Testis (tissue), 3 donors: ENCODE results near the gene JMJD6. TPM values are rescaled to one million over a fixed set of nuclear protein-coding genes. Genes with fewer than 3 reads are reported as not detected.

Experiments
- DNase-seq: peaks from one replicate; pipeline ENCODE4 v3.0.0-alpha.2; 2019
- H3K27ac ChIP-seq, 2 donors: fragments of 200-600 bp; sonication (generic); one replicate each; pipeline ENCODE4 v1.5.1; 2019
- H3K27me3 ChIP-seq: fragments of 200-600 bp; sonication (generic); one replicate; pipeline ENCODE4 v1.5.1; 2019
- H3K36me3 ChIP-seq: fragments of 200-600 bp; sonication (generic); one replicate; pipeline ENCODE4 v1.5.1; 2017; ENCODE audit warnings: low read depth; ENCODE audit errors: missing control alignments
- H3K4me1 ChIP-seq: fragments of 200-600 bp; sonication (generic); one replicate; pipeline ENCODE4 v1.5.1; 2019
- H3K4me3 ChIP-seq, 2 donors: fragments of 200-600 bp; sonication (generic); one replicate each; pipeline ENCODE4 v1.5.1; 2017 to 2019
- H3K9me3 ChIP-seq: fragments of 200-600 bp; sonication (generic); one replicate; pipeline ENCODE4 v1.5.1; 2017
- CTCF ChIP-seq, 3 experiments: fragments of 450-650 bp in 2 of 3; fragments of 200-600 bp in 1 of 3; sonication (generic) in 1 of 3; IDR thresholded peaks; one replicate each; pipeline ENCODE4 v1.5.1; 2016 to 2019; ENCODE audit warnings: antibody characterized with exemption in 3 of 3, mild to moderate bottlenecking in 2 of 3, moderate library complexity in 1 of 3
- POLR2A ChIP-seq: fragments of 450-650 bp; IDR thresholded peaks from one replicate; pipeline ENCODE4 v1.6.1; 2017; ENCODE audit warnings: antibody characterized with exemption, mild to moderate bottlenecking, moderate library complexity
- WGBS, 2 donors: methylation state at CpG; one replicate each; pipeline ENCODE4 v1.1.5; 2018; 5-methylcytosine and 5-hydroxymethylcytosine counted together
- intact Hi-C: fragments of 100-400 bp; cut with DNase I; formaldehyde crosslinking; loops from one replicate; pipeline ENCODE4 v1.15.1; 2023; ENCODE audit warnings: low total_unique reads
- polyA plus RNA-seq: library from polyadenylated mRNA; stranded (reverse); fragments of 350-450 nt; fragmentation: Illumina TruSeq; extraction: RNeasy Lipid Tissue Mini Kit (QIAGEN cat#74804); gene quantifications from one replicate; pipeline ENCODE4 v1.2.3, GENCODE V29; 2014; ENCODE audit warnings: low read depth, low replicate concordance; ENCODE audit not compliant: insufficient read depth
- total RNA-seq, 2 donors: library from RNA; depleted of rRNA; stranded (reverse); fragments of >200 nt; gene quantifications; one replicate each; pipeline ENCODE4 v1.2.3, GENCODE V29; 2016

JMJD6 gene
- total and polyA plus RNA-seq, 3 donors from 2014 or later, result 31.7 to 44.6 (median 40.5) TPM

DNA sequence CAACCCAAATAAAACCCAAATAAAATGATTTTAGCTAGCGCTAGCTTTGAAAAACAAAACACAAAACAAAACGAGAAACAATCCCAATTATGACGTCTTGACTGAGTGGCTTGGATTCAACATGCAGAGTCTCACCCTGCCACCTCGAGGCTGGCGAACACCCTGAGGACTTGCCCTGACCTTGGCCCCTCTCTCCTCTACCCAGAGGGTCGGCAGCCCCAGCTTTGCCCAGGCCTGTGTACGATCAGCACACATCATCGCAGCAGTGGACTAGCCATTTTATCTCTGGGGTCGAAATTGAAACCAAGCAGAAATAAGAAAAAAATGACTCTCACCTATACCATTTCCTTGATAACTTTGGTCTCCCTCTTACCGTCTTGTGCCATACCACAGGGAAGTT is 4.9 kb downstream of the JMJD6 start:
- Histone ChIP-seq H3K9me3 (no peaks in the 10 kb centered on the region), H3K27me3 (no peaks in the 10 kb centered on the region), H3K36me3 (no peaks in the 10 kb centered on the region), H3K4me3 (no peak overlapping the region), H3K4me1 (peaks cover 14% of the 10 kb centered on the region), H3K27ac (peak overlapping the region; percentile 24 to 29)
- no peak for TF ChIP-seq POLR2A
- TF ChIP-seq CTCF (IDR thresholded peaks at IDR 0.05), result no peak
- intact Hi-C loops, result no loop called here
- 60 to 74% methylated on average over 10 of the region's 10 CpGs for WGBS, 2 donors
- DNase-seq, result peak; percentile 4

DNA sequence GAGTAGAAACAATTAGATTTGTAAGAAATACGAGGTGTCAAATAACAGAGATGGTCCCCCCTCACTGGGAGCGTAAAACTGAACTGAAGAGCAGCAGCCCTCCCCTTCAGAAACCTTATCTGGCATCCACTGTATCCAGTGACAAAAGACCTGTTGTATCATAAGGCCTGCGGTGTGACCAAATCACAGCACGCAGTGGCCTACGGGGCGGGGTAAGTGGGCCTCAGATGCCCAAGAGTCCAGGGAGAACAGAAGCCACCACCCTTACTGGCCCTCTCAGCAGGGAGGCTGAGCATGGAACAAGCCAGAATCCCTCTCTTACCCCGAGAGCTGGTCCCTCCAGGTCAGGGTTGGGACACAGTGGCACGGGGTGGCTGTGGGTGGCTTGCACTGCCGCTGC is 5.5 kb downstream of the JMJD6 start:
- Histone ChIP-seq H3K27me3 (no peaks in the 10 kb centered on the region), H3K4me3 (no peak overlapping the region), H3K27ac (peak overlapping the region in 1 of 2 donors; percentile 24), H3K36me3 (no peaks in the 10 kb centered on the region), H3K4me1 (peaks cover 15% of the 10 kb centered on the region), H3K9me3 (no peaks in the 10 kb centered on the region)
- no peak for TF ChIP-seq POLR2A
- no peak for TF ChIP-seq CTCF (IDR thresholded peaks at IDR 0.05)
- WGBS, 2 donors, result 57 to 76% methylated on average over 8 to 9 of the region's 9 CpGs
- intact Hi-C loops, result no loop called here
- DNase-seq, result peak; percentile 66

DNA sequence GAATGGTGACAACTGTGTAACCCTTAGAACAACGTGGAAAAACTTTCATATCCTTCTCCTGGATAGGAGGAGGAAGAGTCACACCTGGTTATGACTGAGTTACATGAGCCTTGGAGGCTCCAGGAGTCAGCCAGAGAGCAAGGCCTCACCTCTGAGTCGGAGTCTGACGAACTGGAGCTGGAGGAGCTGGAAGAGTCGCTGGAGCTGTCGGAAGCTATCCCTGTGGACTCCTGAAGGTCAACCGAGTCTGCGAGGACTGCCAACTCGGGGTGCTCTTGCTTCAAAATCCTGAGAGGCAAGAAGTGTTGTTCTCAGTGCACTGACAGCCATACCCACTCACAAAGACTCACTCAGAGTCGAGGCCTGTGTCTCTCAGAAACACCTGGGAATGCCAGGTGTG is 6.2 kb downstream of the JMJD6 start:
- WGBS, 2 donors, result 84 to 85% methylated on average over 3 to 9 of the region's 9 CpGs
- Histone ChIP-seq H3K36me3 (no peaks in the 10 kb centered on the region), H3K4me3 (no peak overlapping the region), H3K27me3 (no peaks in the 10 kb centered on the region), H3K27ac (no peak overlapping the region), H3K9me3 (no peaks in the 10 kb centered on the region), H3K4me1 (peaks cover 17% of the 10 kb centered on the region)
- TF ChIP-seq CTCF (IDR thresholded peaks at IDR 0.05), result no peak
- no peak for TF ChIP-seq POLR2A
- DNase-seq, result no peak
- intact Hi-C loops, result no loop called here

- Histone ChIP-seq H3K4me1 (peaks cover 18% of the 10 kb centered on the region), H3K4me3 (no peak overlapping the region), H3K27me3 (no peaks in the 10 kb centered on the region), H3K27ac (no peak overlapping the region), H3K36me3 (no peaks in the 10 kb centered on the region), H3K9me3 (no peaks in the 10 kb centered on the region)
- whole genome bisulfite sequencing, 2 donors, result 87 to 91% methylated on average over 16 of the region's 16 CpGs
- intact Hi-C loops, result no loop called here
- TF ChIP-seq CTCF (IDR thresholded peaks at IDR 0.05) (no peak), POLR2A (no peak)
- DNase-seq, result no peak
These were observed 7.9 kb downstream of the JMJD6 start for GRCh38 chr17:76718516-76718915.

DNA sequence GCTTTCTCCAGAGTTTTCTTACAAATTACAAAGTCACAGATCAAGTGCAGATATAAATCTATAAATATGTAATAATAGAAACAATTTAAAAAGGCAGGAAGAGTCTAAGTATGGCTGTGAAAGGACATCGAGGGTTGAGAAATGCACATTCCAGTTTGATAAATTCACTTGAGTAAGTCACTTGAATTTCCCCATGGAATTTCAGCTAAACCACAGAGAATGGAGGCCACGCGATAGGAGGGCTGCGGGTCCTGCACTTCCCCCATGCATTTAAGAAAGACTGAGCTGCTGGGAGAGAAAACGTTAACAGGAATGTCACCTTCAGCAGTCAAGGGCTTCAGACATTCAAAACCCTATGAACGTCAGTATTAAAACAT is 9.6 kb downstream of the JMJD6 start:
- intact Hi-C loops, result no loop called here
- Histone ChIP-seq H3K4me1 (peaks cover 20% of the 10 kb centered on the region), H3K36me3 (no peaks in the 10 kb centered on the region), H3K27me3 (no peaks in the 10 kb centered on the region), H3K4me3 (no peak overlapping the region), H3K27ac (peak overlapping the region; percentile 10 to 66), H3K9me3 (no peaks in the 10 kb centered on the region)
- 64 to 67% methylated on average over 6 of the region's 6 CpGs for WGBS, 2 donors
- no peak for DNase-seq
- TF ChIP-seq POLR2A, result no peak
- TF ChIP-seq CTCF (IDR thresholded peaks at IDR 0.05), result no peak
